ENCODE results near the gene LEFTY2.

GRCh38 chr1:225896937-225897549, 44.0 kb downstream of the LEFTY2 start:
- TF ChIP-seq STAT5B (CRISPR knock-in tag; IDR thresholded peaks at IDR 0.05) (no peak), ZNF24 (IDR thresholded peaks at IDR 0.05) (no peak), CTCF (IDR thresholded peaks at IDR 0.05 in 2 of 3, conservative IDR thresholded peaks at IDR 0.05 in 1 of 3; ENCODE audit: insufficient read depth in 2 of 3, low read depth in 1 of 3, low read length in 3 of 3) (no peak)
